HEK293 (cell line): ENCODE results near the gene GNAI2.

Source experiments
- CTCF ChIA-PET: fragments of 350-600 bp; formaldehyde crosslinking; extraction: SDS; loops from one replicate; lab custom pipeline; 2021; ENCODE audit warnings: antibody characterized with exemption; lab: Yijun Ruan, JAX
- POLR2A ChIA-PET: fragments of 300-600 bp; formaldehyde crosslinking; extraction: SDS; loops from one replicate; lab custom pipeline; 2020; ENCODE audit warnings: antibody characterized with exemption, inconsistent platforms; lab: Yijun Ruan, JAX
- H3K27ac ChIP-seq: fragments of 200-500 bp; sonication (Bioruptor generic); 2 replicates; pipeline ENCODE4 v1.5.1; 2014; ENCODE audit warnings: low read depth, low read length, control low read depth, inconsistent platforms; ENCODE audit errors: extremely low read depth
- H3K36me3 ChIP-seq, 2 experiments: fragments of 200-500 bp in 1 of 2; sonication (Bioruptor generic) in 1 of 2; 1 replicate in 1 of 2; 2 replicates in 1 of 2; pipeline ENCODE4 v1.5.1; 2014 to 2017; ENCODE audit warnings: inconsistent platforms in 2 of 2, low read length in 2 of 2; ENCODE audit not compliant: control insufficient read depth in 2 of 2, insufficient read depth in 1 of 2
- H3K4me1 ChIP-seq: fragments of 200-500 bp; sonication (Bioruptor generic); 2 replicates; pipeline ENCODE4 v1.5.1; 2014; ENCODE audit warnings: mild to moderate bottlenecking, low read length, inconsistent platforms; ENCODE audit not compliant: control insufficient read depth, insufficient read depth
- H3K4me3 ChIP-seq: 2 replicates; pipeline ENCODE4 v1.5.1; 2011; ENCODE audit warnings: low read depth, mild to moderate bottlenecking, control low read depth, low read length, moderate library complexity
- H3K9me3 ChIP-seq: fragments of 200-500 bp; sonication (Bioruptor generic); 2 replicates; pipeline ENCODE4 v1.5.1; 2014; ENCODE audit warnings: low read depth, low read length, inconsistent platforms; ENCODE audit not compliant: control insufficient read depth, insufficient read depth
- BCL11A ChIP-seq: fragments of 450-650 bp; formaldehyde crosslinking; IDR thresholded peaks from 2 replicates; pipeline ENCODE4 v1.5.1; 2016; ENCODE audit warnings: low read depth, missing biosample characterization, missing genetic modification characterization
- EGR2 ChIP-seq: fragments of 450-650 bp; formaldehyde crosslinking; IDR thresholded peaks from 2 replicates; pipeline ENCODE4 v1.5.1; 2016; ENCODE audit warnings: low read depth, missing biosample characterization, missing genetic modification characterization
- GLIS1 ChIP-seq: fragments of 450-650 bp; formaldehyde crosslinking; IDR thresholded peaks from 2 replicates; pipeline ENCODE4 v1.5.1; 2016; ENCODE audit warnings: missing biosample characterization, missing genetic modification characterization
- KLF17 ChIP-seq: fragments of 450-650 bp; formaldehyde crosslinking; IDR thresholded peaks from 2 replicates; pipeline ENCODE4 v1.5.1; 2016; ENCODE audit warnings: missing biosample characterization, missing genetic modification characterization
- SCRT2 ChIP-seq: fragments of 450-650 bp; formaldehyde crosslinking; IDR thresholded peaks from 2 replicates; pipeline ENCODE4 v1.5.1; 2016; ENCODE audit warnings: missing biosample characterization, missing genetic modification characterization
- ZBTB17 ChIP-seq: fragments of 450-650 bp; formaldehyde crosslinking; IDR thresholded peaks from 2 replicates; pipeline ENCODE4 v1.5.1; 2016; ENCODE audit warnings: missing biosample characterization, missing genetic modification characterization
- ZFHX2 ChIP-seq: fragments of 450-650 bp; formaldehyde crosslinking; conservative IDR thresholded peaks from 2 replicates; pipeline ENCODE4 v1.5.1; 2016; ENCODE audit warnings: missing biosample characterization, missing genetic modification characterization
- ZIC2 ChIP-seq: fragments of 450-650 bp; formaldehyde crosslinking; IDR thresholded peaks from 2 replicates; pipeline ENCODE4 v1.5.1; 2016; ENCODE audit warnings: missing biosample characterization, missing genetic modification characterization
- ZNF157 ChIP-seq: fragments of 450-650 bp; formaldehyde crosslinking; IDR thresholded peaks from 2 replicates; pipeline ENCODE4 v1.5.1; 2016; ENCODE audit warnings: missing biosample characterization, missing genetic modification characterization
- ZNF366 ChIP-seq: fragments of 450-650 bp; formaldehyde crosslinking; conservative IDR thresholded peaks from 2 replicates; pipeline ENCODE4 v1.5.1; 2016; ENCODE audit warnings: missing biosample characterization, missing genetic modification characterization
- ZNF571 ChIP-seq: fragments of 450-650 bp; formaldehyde crosslinking; IDR thresholded peaks from 2 replicates; pipeline ENCODE4 v1.5.0; 2017; ENCODE audit warnings: missing biosample characterization, missing genetic modification characterization
- ZNF600 ChIP-seq: fragments of 450-650 bp; formaldehyde crosslinking; IDR thresholded peaks from 2 replicates; pipeline ENCODE4 v1.5.1; 2016; ENCODE audit warnings: missing biosample characterization, missing genetic modification characterization
- ZNF624 ChIP-seq: fragments of 450-650 bp; formaldehyde crosslinking; IDR thresholded peaks from 2 replicates; pipeline ENCODE4 v1.5.1; 2017; ENCODE audit warnings: missing biosample characterization, missing genetic modification characterization

GNAI2 gene

GRCh38 chr3:50201573-50202315, 34.3 kb upstream of the GNAI2 start:
- POLR2A ChIA-PET = no interaction called here

GRCh38 chr3:50202353-50203112, 33.5 kb upstream of the GNAI2 start:
- no peak overlapping the region for H3K27ac ChIP-seq
- no peak for TF ChIP-seq ZNF366 (tag by site-specific recombination)
- TF ChIP-seq BCL11A = no peak
- TF ChIP-seq ZNF624 (tag by site-specific recombination) = no peak
- TF ChIP-seq EGR2 (tag by site-specific recombination) = peak; percentile 89
- peak; percentile 55 for TF ChIP-seq ZNF600
- peak; percentile 95 for TF ChIP-seq ZFHX2 (tag by site-specific recombination)
- TF ChIP-seq ZIC2 (tag by site-specific recombination) = peak; percentile 60; the same call in 1 of the 2 replicates
- TF ChIP-seq GLIS1 = peak; percentile 60
- POLR2A ChIA-PET = interaction anchor here (0.6 kb wide), 1 partner anchor 77 kb away, joined by 4 read pairs; no protein-coding TSS in a partner anchor
- no peaks in the 10 kb centered on the region for H3K9me3 ChIP-seq
- no peak overlapping the region for H3K4me3 ChIP-seq
- H3K4me1 ChIP-seq = no peaks in the 10 kb centered on the region
- CTCF ChIA-PET = interaction anchor here (1.1 to 4.4 kb wide), 4 partner anchors 8 to 44 kb away, joined by 4 to 39 read pairs (median 6); no protein-coding TSS in a partner anchor
- no peaks in the 10 kb centered on the region for H3K36me3 ChIP-seq

More at GRCh38 chr3:50201573-50202315, 34.3 kb upstream of the GNAI2 start:
- no peak overlapping the region for H3K4me3 ChIP-seq
- TF ChIP-seq ZNF157 (tag by site-specific recombination) (peak; percentile 79), KLF17 (tag by site-specific recombination) (no peak), ZNF571 (tag by site-specific recombination) (no peak)
- H3K9me3 ChIP-seq = no peaks in the 10 kb centered on the region
- H3K36me3 ChIP-seq = no peaks in the 10 kb centered on the region
- H3K4me1 ChIP-seq = no peaks in the 10 kb centered on the region
- no peak overlapping the region for H3K27ac ChIP-seq
- CTCF ChIA-PET = interaction anchor here (1.1 to 4.4 kb wide), 4 partner anchors 7 to 47 kb away, joined by 3 to 39 read pairs (median 6); no protein-coding TSS in a partner anchor

GRCh38 chr3:50203113-50203808, 32.7 kb upstream of the GNAI2 start:
- TF ChIP-seq SCRT2 (tag by site-specific recombination) (no peak), ZBTB17 (peak; percentile 52; the same call in 1 of the 2 replicates)
- CTCF ChIA-PET = interaction anchor here (0.7 to 4.4 kb wide), 4 partner anchors 9 to 89 kb away, joined by 3 to 39 read pairs (median 4); partner anchors contain the start of gene IFRD2
- H3K4me3 ChIP-seq = no peak overlapping the region
- POLR2A ChIA-PET = interaction anchor here (0.6 to 1.4 kb wide), 2 partner anchors 9 to 76 kb away, joined by 3 to 4 read pairs; no protein-coding TSS in a partner anchor
- no peak overlapping the region for H3K27ac ChIP-seq
- no peaks in the 10 kb centered on the region for H3K4me1 ChIP-seq
- H3K36me3 ChIP-seq = no peaks in the 10 kb centered on the region
- no peaks in the 10 kb centered on the region for H3K9me3 ChIP-seq
